Tibial artery (tissue), 4 donors: ENCODE results near the gene CKAP2L.

Experiments
- DNase-seq, 2 donors: peaks; one replicate each; pipeline ENCODE4 v3.0.0-alpha.2; 2019
- H3K27ac ChIP-seq, 2 donors: fragments of 200-600 bp; sonication (generic) in 1 of 2; 1 replicate in 1 of 2; 2 replicates in 1 of 2; pipeline ENCODE4 v1.5.1; 2018 to 2019; ENCODE audit warnings: mild to moderate bottlenecking in 1 of 2
- H3K27me3 ChIP-seq, 2 donors: fragments of 200-600 bp; sonication (generic) in 1 of 2; one replicate each; pipeline versions ENCODE4 v1.5.1 to v1.6.0; 2016 to 2019
- H3K36me3 ChIP-seq, 3 donors: fragments of 200-600 bp; sonication (generic) in 2 of 3; one replicate each; pipeline ENCODE4 v1.5.1; 2016 to 2019; ENCODE audit warnings: mild to moderate bottlenecking in 2 of 3
- H3K4me1 ChIP-seq, 4 donors: fragments of 200-600 bp; sonication (generic) in 2 of 4; 1 replicate in 3 of 4; 2 replicates in 1 of 4; pipeline ENCODE4 v1.5.1; 2016 to 2019
- H3K4me3 ChIP-seq, 2 donors: fragments of 200-600 bp; sonication (generic) in 1 of 2; 1 replicate in 1 of 2; 2 replicates in 1 of 2; pipeline ENCODE4 v1.5.1; 2018 to 2019; ENCODE audit warnings: mild to moderate bottlenecking in 2 of 2
- H3K9me3 ChIP-seq, 3 donors: fragments of 200-600 bp; sonication (generic) in 1 of 3; one replicate each; pipeline ENCODE4 v1.5.1; 2016 to 2019
- intact Hi-C: fragments of 100-400 bp; cut with DNase I; formaldehyde crosslinking; loops from one replicate; pipeline ENCODE4 v1.15.0; 2023; ENCODE audit warnings: low total_unique reads
- TF ChIP-seq, protein P1 (sequence below), 2 experiments: fragments of 200-600 bp in 1 of 2; fragments of 450-650 bp in 1 of 2; IDR thresholded peaks; one replicate each; pipeline ENCODE4 v1.5.1; 2017 to 2019; ENCODE audit warnings: antibody characterized with exemption in 2 of 2, mild to moderate bottlenecking in 1 of 2, moderate library complexity in 1 of 2

Gene CKAP2L

DNA sequence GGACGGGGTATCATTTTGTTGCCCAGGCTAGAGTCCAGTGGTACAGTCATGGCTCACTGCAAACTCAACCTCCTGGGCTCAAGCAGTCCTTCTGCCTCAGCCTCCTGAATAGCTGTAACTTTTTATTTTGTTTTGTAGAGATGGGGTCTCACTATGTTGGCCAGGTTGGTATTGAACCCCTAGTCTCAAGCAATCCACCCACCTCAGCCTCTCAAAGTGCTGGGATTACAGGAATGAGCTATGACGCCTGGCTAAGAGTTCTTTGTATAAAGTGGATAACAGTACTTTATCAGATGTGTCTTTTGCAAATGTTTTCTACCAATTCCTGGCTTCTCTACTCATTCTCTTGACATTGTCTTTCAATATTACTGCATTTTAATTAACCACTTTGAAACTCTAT, 60.7 kb downstream of the CKAP2L start:
- no peaks in the 10 kb centered on the region for H3K9me3 ChIP-seq
- TF ChIP-seq, protein P1, sequence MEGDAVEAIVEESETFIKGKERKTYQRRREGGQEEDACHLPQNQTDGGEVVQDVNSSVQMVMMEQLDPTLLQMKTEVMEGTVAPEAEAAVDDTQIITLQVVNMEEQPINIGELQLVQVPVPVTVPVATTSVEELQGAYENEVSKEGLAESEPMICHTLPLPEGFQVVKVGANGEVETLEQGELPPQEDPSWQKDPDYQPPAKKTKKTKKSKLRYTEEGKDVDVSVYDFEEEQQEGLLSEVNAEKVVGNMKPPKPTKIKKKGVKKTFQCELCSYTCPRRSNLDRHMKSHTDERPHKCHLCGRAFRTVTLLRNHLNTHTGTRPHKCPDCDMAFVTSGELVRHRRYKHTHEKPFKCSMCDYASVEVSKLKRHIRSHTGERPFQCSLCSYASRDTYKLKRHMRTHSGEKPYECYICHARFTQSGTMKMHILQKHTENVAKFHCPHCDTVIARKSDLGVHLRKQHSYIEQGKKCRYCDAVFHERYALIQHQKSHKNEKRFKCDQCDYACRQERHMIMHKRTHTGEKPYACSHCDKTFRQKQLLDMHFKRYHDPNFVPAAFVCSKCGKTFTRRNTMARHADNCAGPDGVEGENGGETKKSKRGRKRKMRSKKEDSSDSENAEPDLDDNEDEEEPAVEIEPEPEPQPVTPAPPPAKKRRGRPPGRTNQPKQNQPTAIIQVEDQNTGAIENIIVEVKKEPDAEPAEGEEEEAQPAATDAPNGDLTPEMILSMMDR (IDR thresholded peaks at IDR 0.05): no peak
- intact Hi-C loops: no loop called here
- H3K4me1 ChIP-seq: no peaks in the 10 kb centered on the region
- no peaks in the 10 kb centered on the region for H3K36me3 ChIP-seq
- H3K27ac ChIP-seq: no peak overlapping the region
- no peak overlapping the region for H3K4me3 ChIP-seq
- no peak for DNase-seq
- H3K27me3 ChIP-seq: peaks cover 0 to 7% of the 10 kb centered on the region in 2 donors

- intact Hi-C loops: no loop called here
- DNase-seq: peak in 1 of 2 donors; percentile 34
These were observed 63.4 kb downstream of the CKAP2L start for GRCh38 chr2:112701052-112701451.

DNA sequence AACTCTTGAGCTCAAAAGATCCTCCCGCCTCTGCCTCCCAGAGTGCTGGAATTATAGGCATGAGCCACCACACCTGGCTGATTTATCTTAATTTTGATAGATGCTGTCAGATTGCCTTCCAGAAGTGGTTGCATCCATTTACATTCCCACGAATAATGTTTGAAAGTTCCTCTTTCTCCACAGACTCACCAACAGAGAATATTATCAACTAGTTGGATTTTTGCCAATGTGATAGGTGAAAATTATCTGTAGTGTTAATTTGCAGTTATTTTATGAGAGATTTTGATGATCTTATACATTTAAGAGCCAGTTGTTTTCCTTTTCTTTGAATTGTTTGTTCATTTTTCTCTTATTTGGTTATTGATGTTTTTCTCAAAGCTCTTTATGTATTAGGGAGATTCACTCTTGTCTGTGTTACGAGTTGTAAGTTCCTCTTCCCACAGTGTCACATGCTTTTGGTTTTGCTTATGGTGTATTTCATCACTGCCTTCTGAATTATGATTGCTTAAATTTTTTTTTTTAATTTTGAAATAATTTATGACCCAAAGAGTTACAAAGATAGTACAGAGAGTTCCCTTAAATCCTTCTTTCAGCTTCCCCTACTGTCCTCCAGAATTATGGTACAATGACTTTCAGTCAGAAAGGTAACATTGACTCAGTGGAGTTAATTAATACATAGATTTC, 64.3 kb downstream of the CKAP2L start:
- intact Hi-C loops: loop anchor here (10.0 kb wide), 1 partner anchor 75 kb away; no protein-coding TSS in a partner anchor
- H3K4me3 ChIP-seq: no peak overlapping the region
- DNase-seq: no peak
- no peaks in the 10 kb centered on the region for H3K9me3 ChIP-seq
- H3K27ac ChIP-seq: no peak overlapping the region
- H3K36me3 ChIP-seq: no peaks in the 10 kb centered on the region
- H3K4me1 ChIP-seq: no peaks in the 10 kb centered on the region
- TF ChIP-seq, protein P1 (IDR thresholded peaks at IDR 0.05): no peak
- H3K27me3 ChIP-seq: peaks cover 0 to 5% of the 10 kb centered on the region in 2 donors

More at GRCh38 chr2:112701052-112701451, 63.4 kb downstream of the CKAP2L start:
- H3K27ac ChIP-seq: no peak overlapping the region
- H3K4me3 ChIP-seq: no peak overlapping the region
- no peaks in the 10 kb centered on the region for H3K4me1 ChIP-seq
- TF ChIP-seq, protein P1 (IDR thresholded peaks at IDR 0.05): no peak
- H3K27me3 ChIP-seq: peaks cover 0 to 5% of the 10 kb centered on the region in 2 donors
- H3K36me3 ChIP-seq: no peaks in the 10 kb centered on the region
- H3K9me3 ChIP-seq: no peaks in the 10 kb centered on the region

- H3K4me1 ChIP-seq: no peaks in the 10 kb centered on the region
- H3K36me3 ChIP-seq: no peaks in the 10 kb centered on the region
- DNase-seq: no peak
- intact Hi-C loops: loop anchor here (10.0 kb wide), 1 partner anchor 74 kb away; no protein-coding TSS in a partner anchor
- no peaks in the 10 kb centered on the region for H3K9me3 ChIP-seq
- no peak overlapping the region for H3K27ac ChIP-seq
- no peak overlapping the region for H3K4me3 ChIP-seq
- H3K27me3 ChIP-seq: peaks cover 0 to 5% of the 10 kb centered on the region in 2 donors
- TF ChIP-seq, protein P1 (IDR thresholded peaks at IDR 0.05): no peak
These were observed 65.4 kb downstream of the CKAP2L start for GRCh38 chr2:112698834-112699515.

GRCh38 chr2:112694182-112694581, 70.2 kb downstream of the CKAP2L start:
- intact Hi-C loops: loop anchor here (10.0 kb wide), 1 partner anchor 69 kb away; no protein-coding TSS in a partner anchor
- Histone ChIP-seq H3K9me3 (no peaks in the 10 kb centered on the region), H3K27me3 (no peaks in the 10 kb centered on the region), H3K36me3 (no peaks in the 10 kb centered on the region), H3K4me1 (no peaks in the 10 kb centered on the region), H3K27ac (no peak overlapping the region), H3K4me3 (no peak overlapping the region)
- no peak for DNase-seq
- TF ChIP-seq, protein P1 (IDR thresholded peaks at IDR 0.05): no peak
